DMS114 treated with DMSO at 0.1 percent for 48 hours (cell line): ENCODE measurements around the gene CDC25C.
A peak's percentile ranks its signal among the peaks of the same experiment; 100 is the strongest.
"Not testable (repeated sequence)": the region's sequence is repeated elsewhere in the genome, so short reads cannot be mapped to it uniquely, and the experiment has no call there.

Experiments used
- DNase-seq: peaks from one replicate; lab custom pipeline; 2025; ENCODE audit not compliant: unreplicated experiment; lab: John Stamatoyannopoulos, UW

CDC25C gene

DNA sequence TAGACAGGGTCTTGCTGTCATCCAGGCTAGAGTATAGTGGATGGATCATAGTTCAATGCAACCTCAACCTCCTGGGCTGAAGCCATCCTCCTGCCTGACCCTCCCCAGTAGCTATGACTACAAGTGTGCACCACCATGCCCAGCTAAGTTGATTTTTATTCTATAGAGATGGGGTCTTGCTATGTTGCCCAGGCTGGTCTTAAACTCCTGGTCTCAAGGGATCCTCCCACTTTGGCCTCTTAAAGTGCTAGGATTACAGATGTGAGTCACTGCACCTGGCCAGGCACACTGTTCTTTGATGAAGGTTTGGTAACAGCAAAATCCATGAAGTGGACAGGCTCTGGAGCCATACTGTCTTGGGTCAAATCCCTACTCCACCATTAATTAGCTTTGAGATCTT, 50.7 kb downstream of the CDC25C start:
- no peak for DNase-seq

DNA sequence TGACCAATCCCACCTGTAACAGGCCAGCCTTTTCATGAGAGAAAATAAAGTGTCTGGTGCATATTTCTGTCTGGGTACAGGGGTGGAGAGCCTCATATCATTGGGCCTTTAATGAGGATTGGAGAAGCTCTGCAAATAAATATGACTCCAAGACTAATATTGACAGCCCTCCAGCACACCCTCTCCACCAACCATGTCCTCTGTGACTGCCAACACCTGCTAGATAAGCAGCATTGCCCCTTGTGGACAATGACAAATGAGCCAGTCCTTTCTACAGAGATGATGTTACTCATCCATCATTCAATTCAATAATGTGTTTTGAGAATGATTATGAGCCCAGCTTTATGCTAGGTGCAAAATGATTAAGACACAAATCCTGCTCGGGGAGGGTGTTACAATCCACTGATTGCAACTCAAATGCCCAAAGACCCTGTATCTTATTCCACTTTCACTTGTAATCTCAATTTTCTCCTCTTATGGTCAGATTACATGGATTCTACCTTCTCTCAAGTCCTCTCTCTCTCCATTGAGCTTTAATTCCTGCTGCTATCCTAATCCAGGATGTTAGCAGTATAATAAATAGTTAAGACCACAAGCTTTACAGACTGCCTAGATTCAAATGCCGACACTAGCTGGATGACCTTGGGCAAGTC, 55.1 kb downstream of the CDC25C start:
- no peak for DNase-seq

DNA sequence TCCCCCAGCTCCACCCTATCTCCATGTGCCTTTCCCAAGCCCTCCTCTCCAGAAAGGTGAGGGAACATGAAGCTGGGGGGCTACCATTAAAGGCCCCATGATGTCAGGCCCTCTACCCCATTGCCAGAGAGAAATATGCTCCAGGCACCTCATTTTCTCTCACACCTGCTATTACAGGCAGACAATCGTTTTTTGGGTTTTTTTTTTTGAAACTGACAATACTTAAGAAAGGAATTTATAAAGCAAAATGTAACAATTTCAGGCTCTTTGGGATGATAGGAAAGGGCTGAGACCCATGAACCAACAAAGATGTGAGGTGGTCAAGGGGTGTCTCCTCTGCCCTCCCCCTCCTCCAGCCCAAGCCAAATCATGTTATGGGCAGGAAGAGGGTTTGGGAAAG, 55.7 kb downstream of the CDC25C start:
- no peak for DNase-seq

DNA sequence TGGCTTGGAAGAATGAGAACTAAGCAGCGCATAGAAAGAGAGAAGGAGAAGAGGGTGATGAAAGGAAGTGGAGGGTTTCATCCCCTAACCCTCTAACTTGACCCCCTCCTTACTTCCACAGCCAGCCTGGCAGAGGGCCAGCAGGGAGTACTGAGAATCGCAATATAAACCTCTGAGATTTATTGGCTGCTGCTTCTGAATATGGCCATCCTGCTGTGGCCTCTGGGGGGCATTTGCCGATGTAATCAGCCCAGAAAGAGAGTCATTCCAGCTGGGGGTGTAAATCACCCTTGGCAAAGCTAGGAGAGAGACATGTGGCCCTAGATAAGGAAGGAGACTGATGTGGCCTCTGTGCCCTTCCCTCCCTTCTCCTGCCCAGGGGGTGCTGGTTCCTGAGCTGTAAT, 56.2 kb downstream of the CDC25C start:
- DNase-seq: no peak

DNA sequence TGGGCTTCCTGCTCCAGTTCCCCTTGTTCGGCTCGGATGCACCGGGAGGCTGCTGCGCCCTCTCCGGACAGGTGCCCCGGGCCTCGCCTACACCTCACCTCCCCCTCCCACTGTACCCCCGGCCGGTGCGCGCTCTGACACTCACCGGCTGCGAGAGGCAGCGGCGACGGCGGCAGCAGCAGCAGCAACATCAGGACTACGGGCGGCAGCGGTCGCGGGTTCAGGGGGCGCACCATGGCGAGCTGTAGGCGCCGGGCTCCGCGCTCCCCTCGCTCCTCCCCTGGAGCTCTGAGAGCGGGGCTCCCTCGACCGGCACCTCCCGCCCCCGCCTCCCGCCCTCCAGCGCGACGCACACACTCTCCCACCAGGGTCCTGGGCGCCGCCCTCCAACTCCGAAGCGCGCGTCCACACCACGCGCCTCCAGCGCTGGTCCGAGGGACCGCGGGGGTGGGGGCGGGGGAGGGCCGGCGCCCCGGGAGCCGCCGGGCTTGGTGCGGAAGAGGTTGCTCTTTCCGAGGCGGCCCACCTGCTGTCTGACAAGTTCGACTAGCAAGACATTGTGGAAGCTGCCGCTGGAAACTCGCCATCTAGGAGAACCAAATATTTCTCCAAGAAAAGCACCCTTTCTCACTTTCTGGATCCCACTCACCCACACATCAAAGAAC, 57.3 kb downstream of the CDC25C start, which contains the start of gene GFRA3:
Gene GFRA3 (minus strand): TSS at position 433 of the 665 bp plus-strand sequence. CDS start 197 bp downstream, at position 236.
- no peak for DNase-seq

DNA sequence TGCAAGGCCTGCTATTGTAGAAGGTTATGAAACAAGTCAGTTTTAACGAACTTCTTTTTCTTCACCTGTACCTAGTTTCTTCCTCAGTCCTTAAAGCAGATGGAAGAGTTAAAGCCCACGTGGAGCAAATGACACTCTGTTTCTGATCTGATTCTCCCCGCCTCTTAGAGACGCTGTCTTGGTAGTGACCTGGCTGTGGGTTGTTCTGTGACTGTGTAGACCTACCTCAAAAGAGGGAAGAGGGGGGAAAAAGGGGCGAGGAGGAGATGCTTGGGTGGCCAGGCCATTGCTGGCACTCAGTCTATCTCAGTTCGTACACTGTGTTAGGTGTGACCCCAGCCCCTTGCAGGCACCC, 57.8 kb downstream of the CDC25C start:
- DNase-seq: no peak

DNA sequence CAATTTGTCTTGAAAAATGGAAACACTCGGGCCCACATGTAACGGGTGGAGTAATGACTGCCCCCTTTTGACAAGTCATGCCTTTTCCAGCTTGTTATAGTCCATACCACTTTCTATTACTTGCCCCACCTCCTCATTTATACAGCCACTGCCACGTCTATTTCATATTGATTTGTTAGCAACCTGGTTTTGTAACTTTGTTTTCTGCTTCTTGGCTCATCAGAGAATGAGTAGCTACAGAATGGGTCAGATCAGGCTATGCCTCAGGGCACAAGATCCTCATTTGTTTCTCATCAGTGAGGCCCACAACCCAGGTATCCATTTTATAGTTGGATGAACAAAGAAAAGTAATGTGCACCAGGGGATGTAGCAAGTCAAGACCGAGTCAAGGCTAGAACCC, 58.9 kb downstream of the CDC25C start:
- DNase-seq: no peak

DNA sequence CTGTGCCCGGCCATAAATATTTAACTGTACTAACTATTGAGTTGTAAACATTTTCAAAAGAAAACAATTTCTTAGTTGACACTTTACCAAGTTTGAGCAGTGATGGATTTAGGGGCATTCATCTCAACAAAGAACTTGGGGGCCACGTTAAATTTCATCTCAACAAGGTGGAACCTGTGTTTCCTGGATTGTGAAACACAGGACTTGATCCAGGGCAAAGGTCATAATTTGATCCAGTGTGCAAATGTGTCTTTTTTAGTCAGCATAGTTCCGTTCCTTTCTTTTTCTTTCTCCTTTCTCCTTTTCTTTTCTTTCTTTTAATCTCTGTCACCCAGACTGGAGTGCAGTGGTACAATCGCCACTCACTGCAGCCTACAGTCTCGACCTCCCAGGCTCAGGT, 60.3 kb downstream of the CDC25C start:
- DNase-seq: no peak

DNA sequence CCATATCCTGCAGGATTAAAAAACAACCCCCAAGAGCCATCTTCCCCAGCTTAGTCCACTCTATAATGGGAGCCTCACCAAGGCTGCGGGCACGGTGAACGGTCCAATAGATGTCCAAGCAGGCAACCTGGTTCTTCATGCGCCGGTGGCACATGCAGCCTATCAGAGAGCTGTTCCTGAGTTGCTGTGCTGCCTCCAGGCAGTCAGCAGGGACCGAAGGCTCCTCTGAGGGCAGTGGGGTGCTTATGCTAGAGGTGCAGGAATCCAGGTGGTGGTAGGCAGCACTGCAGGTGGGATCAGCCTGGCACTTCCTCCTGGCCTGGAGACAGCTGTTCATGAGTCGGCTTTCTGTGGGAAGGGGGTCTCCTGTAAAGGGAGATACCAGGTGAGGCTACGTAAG, 67.4 kb downstream of the CDC25C start:
- DNase-seq: no peak

DNA sequence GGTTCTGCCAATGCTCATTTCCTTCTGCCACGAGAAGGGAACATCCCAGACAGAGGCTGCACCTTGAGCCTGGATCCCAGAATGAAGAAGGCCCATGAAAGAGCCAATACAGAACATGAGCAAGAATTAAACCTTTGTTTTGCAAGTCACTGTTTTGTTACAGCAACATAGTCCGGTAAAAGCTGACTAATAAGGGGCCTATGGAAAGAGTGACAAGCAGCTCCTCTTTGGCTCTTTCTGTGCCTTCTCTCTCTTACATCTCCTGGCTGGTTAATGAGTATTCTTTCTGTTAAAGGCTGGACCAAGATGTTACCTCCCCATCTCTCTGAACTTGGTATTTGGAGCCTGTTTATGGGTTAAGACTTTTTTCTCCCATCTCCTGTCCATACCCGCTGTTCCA, 68.0 kb downstream of the CDC25C start:
- DNase-seq: no peak

DNA sequence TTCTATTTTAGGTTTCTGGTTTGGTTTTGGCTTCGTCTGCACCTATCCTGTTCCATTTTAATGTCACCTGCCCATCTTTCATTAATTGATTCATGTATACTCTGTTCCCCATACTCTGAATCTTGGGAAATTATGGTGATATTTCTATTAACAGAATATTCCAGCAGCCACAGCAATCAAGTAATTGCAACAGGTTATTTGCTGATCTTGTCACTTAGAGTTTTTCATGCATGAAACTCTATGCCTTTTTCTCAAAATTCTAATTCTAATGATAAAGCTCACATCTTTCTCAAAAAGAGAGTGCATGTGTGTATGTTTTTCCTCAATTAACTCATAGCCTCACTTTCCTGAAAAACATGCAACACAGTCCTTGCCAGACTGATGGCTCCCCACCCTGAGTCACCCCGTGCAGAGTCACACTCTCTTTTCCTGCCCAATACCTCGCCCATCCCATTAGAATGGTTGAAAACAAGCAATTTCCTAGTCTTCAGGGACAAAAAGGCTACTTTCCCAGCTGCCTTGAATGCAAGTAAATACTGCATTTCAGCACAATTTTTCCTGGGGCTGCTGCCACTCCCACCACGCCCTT, 72.8 kb downstream of the CDC25C start:
- DNase-seq: no peak

DNA sequence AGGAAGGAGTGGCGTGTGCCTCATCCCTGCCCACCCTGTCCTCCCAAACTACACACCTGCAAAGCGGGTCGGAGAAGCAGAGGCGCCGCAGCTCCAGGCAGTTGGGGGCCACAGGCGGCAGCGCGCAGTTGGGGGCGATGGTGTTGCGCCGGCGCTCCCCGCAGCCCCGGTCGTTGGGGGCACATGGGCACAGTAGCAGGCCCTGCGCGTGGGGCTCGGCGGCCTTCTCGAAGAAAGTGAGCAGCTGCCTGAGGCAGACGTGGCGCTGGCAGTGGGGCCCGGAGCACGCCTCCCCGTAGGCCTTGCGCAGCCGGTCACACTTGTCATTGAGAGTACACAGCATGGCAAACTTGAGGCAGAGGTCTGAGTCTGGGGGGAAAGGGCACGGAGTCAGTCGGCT, 74.0 kb downstream of the CDC25C start:
- no peak for DNase-seq

DNA sequence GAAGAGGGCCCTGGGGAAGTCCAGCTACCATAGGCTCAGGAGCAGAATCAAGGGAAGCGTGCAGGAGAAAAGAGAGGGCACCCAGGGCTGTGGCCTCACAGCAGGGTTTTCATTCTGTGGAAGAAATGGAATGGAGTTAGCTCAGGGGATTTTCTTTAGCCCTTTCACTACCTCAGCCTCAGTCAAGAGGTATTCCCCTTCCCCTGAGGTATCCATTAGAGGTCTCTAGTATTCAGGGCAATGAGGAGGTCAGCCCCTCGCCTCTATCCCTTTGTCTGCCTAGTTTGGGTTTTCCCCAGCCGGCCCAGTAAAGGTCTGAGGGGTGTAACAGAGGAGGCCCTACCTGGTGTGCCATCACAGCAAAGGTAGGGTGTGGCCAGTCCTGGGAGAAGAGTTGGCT, 78.7 kb downstream of the CDC25C start:
- DNase-seq: no peak

DNA sequence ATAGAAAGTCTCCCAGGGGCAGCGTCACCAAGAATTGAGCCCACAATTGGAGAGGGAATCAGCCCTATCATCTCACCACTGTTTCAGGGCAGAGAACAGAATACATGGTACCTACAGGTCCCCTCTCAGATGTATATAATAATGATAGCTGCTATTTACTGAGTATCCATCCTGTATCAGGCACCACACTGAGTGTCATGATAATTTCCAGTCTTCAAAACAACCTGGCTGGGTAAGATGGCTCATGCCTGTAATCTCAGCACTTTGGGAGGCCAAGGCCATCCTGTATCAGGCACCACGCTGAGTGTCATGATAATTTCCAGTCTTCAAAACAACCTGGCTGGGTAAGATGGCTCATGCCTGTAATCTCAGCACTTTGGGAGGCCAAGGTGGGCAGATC, 83.8 kb downstream of the CDC25C start:
- not testable (repeated sequence) for DNase-seq

DNA sequence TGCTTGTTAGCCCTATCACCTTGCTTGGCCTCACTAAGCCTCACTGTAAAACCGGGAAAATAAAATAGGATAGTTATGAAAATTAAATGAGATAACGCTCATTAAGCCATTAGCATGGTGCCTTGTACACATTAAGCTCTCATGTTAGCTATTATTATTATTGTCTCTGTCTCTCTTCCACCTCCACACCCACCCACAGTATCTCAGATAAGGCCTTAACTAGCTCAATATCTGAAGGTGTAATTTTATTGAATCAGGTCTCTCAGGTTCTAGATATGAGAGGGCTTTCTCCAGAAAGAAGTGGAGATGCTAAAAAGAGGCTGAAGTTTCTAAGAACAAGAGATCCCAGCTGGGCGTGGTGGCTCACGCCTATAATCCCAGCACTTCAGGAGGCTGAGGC, 84.8 kb downstream of the CDC25C start:
- no peak for DNase-seq

DNA sequence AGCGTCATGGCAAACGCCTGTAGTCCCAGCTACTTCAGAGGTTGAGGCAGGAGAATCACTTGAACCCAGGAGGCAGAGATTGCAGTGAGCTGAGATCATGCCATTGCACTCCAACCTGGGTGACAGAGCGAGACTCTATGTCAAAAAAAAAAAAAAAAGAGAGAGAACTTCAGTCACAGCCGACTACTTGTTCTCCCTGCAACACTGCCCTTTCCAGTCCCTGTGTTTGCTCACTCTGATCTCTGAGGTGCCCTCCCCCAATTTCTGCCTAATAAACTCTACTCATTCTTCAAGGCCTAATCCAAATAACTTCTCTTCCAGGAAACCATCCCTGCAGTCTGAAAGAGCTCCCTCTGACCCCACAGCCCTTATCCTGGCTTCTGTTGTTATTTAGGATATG, 85.3 kb downstream of the CDC25C start:
- DNase-seq: no peak

DNA sequence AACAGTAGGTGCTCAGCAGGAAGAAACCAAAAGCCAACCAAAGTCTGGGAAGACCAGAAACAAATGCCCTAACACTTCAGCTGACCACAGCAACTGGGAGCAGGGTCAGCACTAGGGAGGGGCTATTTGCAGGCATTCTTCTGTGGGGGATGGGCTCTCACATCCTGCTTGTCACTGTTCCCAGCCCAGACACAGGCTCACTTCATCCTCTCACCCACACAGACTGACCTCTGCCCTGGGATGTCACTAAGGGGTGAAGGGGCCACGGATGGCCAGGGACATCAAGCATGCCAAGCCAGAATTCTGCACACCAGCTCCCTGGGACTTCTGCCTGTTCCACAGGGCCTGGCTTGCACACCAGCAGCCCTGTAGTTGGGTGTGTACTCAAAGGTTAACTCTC, 85.9 kb downstream of the CDC25C start:
- DNase-seq: no peak

DNA sequence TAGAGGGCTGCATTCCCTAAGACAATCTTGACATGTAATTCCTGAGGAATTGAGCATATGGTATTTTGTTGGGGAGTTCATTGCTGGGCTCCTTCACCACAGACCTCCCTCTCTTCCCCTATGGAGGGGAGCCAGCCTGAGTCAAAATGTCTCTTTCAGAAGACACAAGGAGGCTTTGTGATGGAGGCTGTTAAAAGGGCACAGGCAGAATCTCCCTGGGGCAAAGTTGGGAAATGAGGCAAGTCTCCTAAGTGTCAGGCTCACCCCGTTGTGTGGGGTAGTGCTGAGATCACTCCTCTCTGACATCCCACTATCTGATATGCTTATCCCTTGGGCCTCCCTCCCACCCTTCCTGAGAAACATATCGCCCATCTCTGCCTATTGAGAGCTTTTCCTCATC, 87.8 kb downstream of the CDC25C start:
- DNase-seq: no peak

DNA sequence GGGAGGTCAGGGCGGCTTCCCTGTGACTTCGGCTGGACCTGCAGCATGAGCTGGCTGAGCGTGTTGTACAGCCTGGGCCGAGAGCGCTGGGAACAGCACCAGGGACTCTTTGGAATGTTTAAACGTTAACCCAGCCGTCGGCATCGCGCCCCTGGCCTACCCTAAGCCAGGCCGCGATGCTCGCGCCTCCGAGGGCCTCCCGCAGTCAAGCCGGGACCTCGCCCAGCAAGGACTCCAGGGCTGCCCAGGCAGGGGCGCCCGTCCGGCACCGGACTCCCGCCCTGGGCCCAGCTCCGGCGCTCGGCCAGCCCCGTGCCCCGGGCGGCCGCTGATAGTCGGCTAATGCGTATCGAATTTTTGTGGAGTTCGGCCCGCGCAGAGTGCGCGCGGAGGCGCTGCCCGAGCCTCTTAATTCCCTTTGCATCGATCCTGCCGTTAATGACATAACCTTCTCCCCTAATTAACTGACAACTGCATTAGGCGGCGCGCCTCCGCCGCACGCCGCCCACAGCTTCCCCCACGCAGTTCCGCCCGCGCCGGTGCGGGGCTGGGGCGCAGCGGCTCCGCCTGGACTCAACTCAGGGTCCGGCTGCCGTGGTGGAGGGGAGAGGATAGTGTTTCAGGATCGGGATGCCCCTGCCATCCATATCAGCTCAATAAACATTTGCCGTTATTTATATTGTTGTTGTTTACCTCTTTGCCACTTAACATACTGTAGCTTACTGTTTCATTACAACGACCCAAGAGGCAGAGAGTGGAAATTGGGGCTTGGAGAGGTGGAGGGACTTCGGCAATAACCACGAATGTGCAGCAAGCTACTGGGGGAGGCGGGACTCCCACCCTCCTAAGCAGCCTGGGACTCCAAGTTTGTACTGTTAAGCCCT, 89.7 kb downstream of the CDC25C start:
- DNase-seq: peak; percentile 23

DNA sequence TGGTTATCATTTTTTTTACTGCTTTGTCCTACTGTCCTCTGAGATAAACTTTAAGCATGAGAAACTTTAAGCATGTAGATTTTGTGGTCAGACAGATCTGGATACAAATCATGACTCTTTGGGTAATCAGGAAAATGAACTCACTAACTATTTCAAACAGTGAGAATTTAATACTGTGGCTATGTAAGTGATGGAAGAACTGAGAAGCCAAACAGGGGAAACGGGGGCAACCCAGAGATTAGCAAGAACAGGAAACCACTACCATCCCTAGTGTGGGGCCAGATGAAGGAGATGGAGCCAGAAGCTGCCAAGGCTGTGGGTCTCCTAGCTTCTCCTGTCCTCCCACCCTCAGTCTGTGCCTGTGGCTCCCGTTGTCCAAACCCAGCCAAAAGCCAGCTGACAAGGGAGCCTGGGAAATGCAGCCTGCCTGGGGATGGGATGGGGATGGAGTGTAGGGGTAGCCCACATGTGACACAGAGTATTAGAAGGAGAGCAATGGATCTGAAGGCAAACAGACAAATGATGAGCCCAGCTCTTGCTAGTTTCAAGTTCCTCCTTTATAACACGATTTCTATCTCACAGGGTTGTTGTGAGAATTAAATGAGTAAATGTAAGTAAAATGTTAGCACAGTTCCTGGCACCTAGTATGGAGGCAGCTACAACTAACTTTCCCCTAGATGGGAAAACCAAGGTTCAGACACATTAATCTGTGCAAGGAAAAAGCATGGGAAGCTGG, 90.8 kb downstream of the CDC25C start:
- no peak for DNase-seq

DNA sequence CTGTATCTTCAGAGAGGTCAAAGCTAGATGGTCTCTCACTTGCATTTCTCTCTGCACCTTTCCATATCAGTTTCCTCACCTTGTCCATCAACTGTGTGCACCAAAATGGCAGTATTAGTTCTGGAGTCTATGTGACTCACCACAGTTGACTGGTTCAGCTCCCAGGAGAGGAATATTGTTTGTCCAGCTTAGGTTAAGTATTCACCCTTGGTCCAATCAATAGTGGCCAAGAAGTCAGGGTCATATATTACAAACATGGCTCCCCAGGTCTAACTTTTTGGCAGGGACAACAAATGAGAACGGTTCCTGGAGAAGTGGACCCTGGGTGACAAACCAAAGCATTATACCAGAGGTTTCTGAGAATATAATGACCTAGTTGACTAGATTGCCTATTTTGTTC, 93.6 kb downstream of the CDC25C start:
- DNase-seq: no peak
